Measurements from ENCODE around the gene PFKP.
A peak's percentile ranks its signal among the peaks of the same experiment; 100 is the strongest.

The PFKP gene

GRCh38 chr10:3064423-3064822, 2.9 kb upstream of the PFKP start:
- H3K4me3 ChIP-seq (ENCODE audit: low read depth, low read length): no peak overlapping the region
- no peak for TF ChIP-seq MAX (IDR thresholded peaks at IDR 0.05; ENCODE audit: low read depth, low read length)
- TF ChIP-seq POLR2A (IDR thresholded peaks at IDR 0.05; ENCODE audit: extremely low read depth, insufficient read length): no peak
- TF ChIP-seq MYC (IDR thresholded peaks at IDR 0.05; ENCODE audit: low read depth, low read length): no peak
- TF ChIP-seq CTCF (IDR thresholded peaks at IDR 0.05; ENCODE audit: low read depth, low read length): no peak
- no peak for DNase-seq (ENCODE audit: low read depth)

- TF ChIP-seq POLR2A (IDR thresholded peaks at IDR 0.05; ENCODE audit: extremely low read depth, insufficient read length) (no peak), CTCF (IDR thresholded peaks at IDR 0.05; ENCODE audit: low read depth, low read length) (no peak), MAX (IDR thresholded peaks at IDR 0.05; ENCODE audit: low read depth, low read length) (no peak), MYC (IDR thresholded peaks at IDR 0.05; ENCODE audit: low read depth, low read length) (no peak)
- H3K4me3 ChIP-seq (ENCODE audit: low read depth, low read length): no peak overlapping the region
- no peak for DNase-seq (ENCODE audit: low read depth)
These were observed 1.7 kb upstream of the PFKP start for GRCh38 chr10:3065622-3066021.

- no peak overlapping the region for H3K4me3 ChIP-seq (ENCODE audit: low read depth, low read length)
- TF ChIP-seq CTCF (IDR thresholded peaks at IDR 0.05; ENCODE audit: low read depth, low read length) (no peak), POLR2A (IDR thresholded peaks at IDR 0.05; ENCODE audit: extremely low read depth, insufficient read length) (no peak), MYC (IDR thresholded peaks at IDR 0.05; ENCODE audit: low read depth, low read length) (no peak), MAX (IDR thresholded peaks at IDR 0.05; ENCODE audit: low read depth, low read length) (no peak)
- DNase-seq (ENCODE audit: low read depth): no peak
These were observed 831 bp upstream of the PFKP start for GRCh38 chr10:3066317-3067117.

GRCh38 chr10:3067859-3068179, 471 bp downstream of the PFKP start:
- DNase-seq (ENCODE audit: low read depth): no peak
- peak overlapping the region; percentile 62 for H3K4me3 ChIP-seq (ENCODE audit: low read depth, low read length)
- TF ChIP-seq MYC (IDR thresholded peaks at IDR 0.05; ENCODE audit: low read depth, low read length): no peak

- TF ChIP-seq CTCF (IDR thresholded peaks at IDR 0.05; ENCODE audit: low read depth, low read length) (no peak), MYC (IDR thresholded peaks at IDR 0.05; ENCODE audit: low read depth, low read length) (no peak; the same call in none of the 2 replicates), MAX (IDR thresholded peaks at IDR 0.05; ENCODE audit: low read depth, low read length) (peak; percentile 36), POLR2A (IDR thresholded peaks at IDR 0.05; ENCODE audit: extremely low read depth, insufficient read length) (no peak)
- H3K4me3 ChIP-seq (ENCODE audit: low read depth, low read length): peak overlapping the region; percentile 62
- DNase-seq (ENCODE audit: low read depth): peak; percentile 60
These were observed 1.0 kb downstream of the PFKP start for GRCh38 chr10:3068201-3068967.

- TF ChIP-seq CTCF (IDR thresholded peaks at IDR 0.05; ENCODE audit: low read depth, low read length) (no peak), MAX (IDR thresholded peaks at IDR 0.05; ENCODE audit: low read depth, low read length) (no peak), POLR2A (IDR thresholded peaks at IDR 0.05; ENCODE audit: extremely low read depth, insufficient read length) (no peak), MYC (IDR thresholded peaks at IDR 0.05; ENCODE audit: low read depth, low read length) (no peak)
- peak overlapping the region; percentile 62 for H3K4me3 ChIP-seq (ENCODE audit: low read depth, low read length)
- peak; percentile 24 for DNase-seq (ENCODE audit: low read depth)
These were observed 1.8 kb downstream of the PFKP start for GRCh38 chr10:3068968-3069737.

All from NB4 (cell line).